Measurements from ENCODE around the gene SARDH. TPM values are rescaled to one million over a fixed set of nuclear protein-coding genes. Genes with fewer than 3 reads are reported as not detected.

SARDH gene
- total and polyA plus RNA-seq, 2 of the 13 experiments (the other 11 are each of a cell fraction or from before 2014, with no cell fraction given): 11.6 to 34.9 TPM

GRCh38 chr9:133643362-133643755 is 94.8 kb downstream of the SARDH start:
- no TSS peak for BruUV-seq (replicated peaks)
- Histone ChIP-seq H3K9me3 (ENCODE audit: low read length) (no peaks in the 10 kb centered on the region), H3K79me2 (ENCODE audit: insufficient read depth, low read length) (no peaks in the 10 kb centered on the region), H3K36me3 (replicated peaks in 1 of 2; ENCODE audit: control insufficient read depth in 1 of 2, insufficient read depth in 2 of 2, low read length in 2 of 2) (no peaks in the 10 kb centered on the region), H3K27me3 (ENCODE audit: control insufficient read depth in 1 of 2, insufficient read depth in 2 of 2, low read length in 2 of 2) (peaks cover 18 to 96% of the 10 kb centered on the region in 2 experiments), H4K20me1 (ENCODE audit: insufficient read depth, low read length) (peaks cover 3% of the 10 kb centered on the region), H3K9ac (ENCODE audit: insufficient read depth, low read depth, low read length) (no peak overlapping the region), H3K4me2 (ENCODE audit: low read depth, low read length) (no peak overlapping the region), H3K4me3 (replicated peaks in 1 of 3; ENCODE audit: insufficient read depth in 1 of 3, low read depth in 2 of 3, low read length in 3 of 3) (no peak overlapping the region), H2AFZ (ENCODE audit: low read length) (no peak overlapping the region), H3K27ac (ENCODE audit: extremely low read length, insufficient read depth, low read length) (no peak overlapping the region), H3K4me1 (ENCODE audit: insufficient read depth, low read length) (no peaks in the 10 kb centered on the region)
- no peak for ATAC-seq
- DNase-seq (ENCODE audit: low spot score): no peak
- TF ChIP-seq ZNF281 (CRISPR knock-in tag; IDR thresholded peaks at IDR 0.05; ENCODE audit: borderline replicate concordance): no peak
- no peak for TF ChIP-seq ZNF564 (CRISPR knock-in tag; IDR thresholded peaks at IDR 0.05)
- no peak for TF ChIP-seq NKX3-1 (CRISPR knock-in tag; IDR thresholded peaks at IDR 0.05)
- TF ChIP-seq ZNF563 (CRISPR knock-in tag; IDR thresholded peaks at IDR 0.05): no peak
- TF ChIP-seq MATR3 (CRISPR knock-in tag; IDR thresholded peaks at IDR 0.05): no peak
- TF ChIP-seq ZFP36L1 (CRISPR knock-in tag; IDR thresholded peaks at IDR 0.05): no peak
- no peak for TF ChIP-seq RAD21 (CRISPR knock-in tag; IDR thresholded peaks at IDR 0.05)
- no peak for TF ChIP-seq ZFP91 (CRISPR knock-in tag; IDR thresholded peaks at IDR 0.05; ENCODE audit: borderline replicate concordance)
- no peak for TF ChIP-seq ZNF850 (CRISPR knock-in tag; conservative IDR thresholded peaks at IDR 0.05)
- TF ChIP-seq MED8 (CRISPR knock-in tag; IDR thresholded peaks at IDR 0.05; ENCODE audit: insufficient replicate concordance): no peak
- TF ChIP-seq ZNF260 (CRISPR knock-in tag; IDR thresholded peaks at IDR 0.05; ENCODE audit: borderline replicate concordance, low read depth): no peak
- no peak for TF ChIP-seq KLF12 (CRISPR knock-in tag; IDR thresholded peaks at IDR 0.05; ENCODE audit: borderline replicate concordance)
- TF ChIP-seq ZNF354B (CRISPR knock-in tag; IDR thresholded peaks at IDR 0.05): no peak
- TF ChIP-seq NONO (IDR thresholded peaks at IDR 0.05): no peak
- no peak for TF ChIP-seq NONO (CRISPR knock-in tag; conservative IDR thresholded peaks at IDR 0.05)
- no peak for TF ChIP-seq PHF5A (CRISPR knock-in tag; IDR thresholded peaks at IDR 0.05; ENCODE audit: low read depth, unreplicated experiment)
- no peak for TF ChIP-seq ZBTB2 (CRISPR knock-in tag; IDR thresholded peaks at IDR 0.05; ENCODE audit: low read depth)
- FAIRE-seq: no peak
- WGBS (ENCODE audit: low lambda C conversion rate): 24% methylated on average over 10 of the region's 20 CpGs
- intact Hi-C loops (cut with micrococcal nuclease; ENCODE audit: unreplicated experiment) (no loop called here), in situ Hi-C loops (cut with HindIII; ENCODE audit: extremely low pct_ligation_motif_present, low pct_unique_long_range_greater_than_20kb) (no loop called here)
- CTCF ChIA-PET (ENCODE audit: low intra/inter-chr PET ratio, low total read pairs): no interaction called here
- POLR2A ChIA-PET: no interaction called here
